IMR-90 (cell line): ENCODE measurements around the gene SOX8.

Source experiments
- TF ChIP-seq, protein P1 (sequence below): conservative IDR thresholded peaks from 2 replicates; pipeline ENCODE4 v1.5.1; 2012; ENCODE audit warnings: mild to moderate bottlenecking, low read depth, low read length, improper control_type of control experiment
- TF ChIP-seq, protein P2 (sequence below): fragments of 150-350 bp; IDR thresholded peaks from 2 replicates; pipeline ENCODE4 v1.6.1; 2016; ENCODE audit warnings: low read depth, mild to moderate bottlenecking, low read length, moderate library complexity, borderline replicate concordance

DNA sequence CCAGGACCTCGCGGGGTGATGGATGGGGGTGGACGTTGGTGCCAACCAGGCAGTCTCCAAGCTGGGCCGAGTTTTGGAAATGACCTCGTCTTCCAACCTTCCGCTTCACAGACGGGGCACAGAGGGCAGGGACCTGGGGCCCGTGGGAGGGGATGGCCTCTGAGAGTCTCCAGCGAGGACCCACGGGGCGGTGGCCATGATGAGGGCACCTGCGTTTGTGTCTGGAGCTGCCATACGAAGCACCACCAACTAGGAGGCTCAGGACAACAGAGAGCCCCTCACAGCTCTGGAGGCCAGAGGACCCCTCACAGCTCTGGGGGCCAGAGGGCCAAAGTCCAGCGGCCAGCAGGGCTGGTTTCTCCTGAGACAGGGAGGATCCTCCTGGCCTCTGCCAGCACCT lies 26.5 kb downstream of the SOX8 start:
- TF ChIP-seq, protein P1, sequence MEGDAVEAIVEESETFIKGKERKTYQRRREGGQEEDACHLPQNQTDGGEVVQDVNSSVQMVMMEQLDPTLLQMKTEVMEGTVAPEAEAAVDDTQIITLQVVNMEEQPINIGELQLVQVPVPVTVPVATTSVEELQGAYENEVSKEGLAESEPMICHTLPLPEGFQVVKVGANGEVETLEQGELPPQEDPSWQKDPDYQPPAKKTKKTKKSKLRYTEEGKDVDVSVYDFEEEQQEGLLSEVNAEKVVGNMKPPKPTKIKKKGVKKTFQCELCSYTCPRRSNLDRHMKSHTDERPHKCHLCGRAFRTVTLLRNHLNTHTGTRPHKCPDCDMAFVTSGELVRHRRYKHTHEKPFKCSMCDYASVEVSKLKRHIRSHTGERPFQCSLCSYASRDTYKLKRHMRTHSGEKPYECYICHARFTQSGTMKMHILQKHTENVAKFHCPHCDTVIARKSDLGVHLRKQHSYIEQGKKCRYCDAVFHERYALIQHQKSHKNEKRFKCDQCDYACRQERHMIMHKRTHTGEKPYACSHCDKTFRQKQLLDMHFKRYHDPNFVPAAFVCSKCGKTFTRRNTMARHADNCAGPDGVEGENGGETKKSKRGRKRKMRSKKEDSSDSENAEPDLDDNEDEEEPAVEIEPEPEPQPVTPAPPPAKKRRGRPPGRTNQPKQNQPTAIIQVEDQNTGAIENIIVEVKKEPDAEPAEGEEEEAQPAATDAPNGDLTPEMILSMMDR: no peak
- TF ChIP-seq, protein P2, sequence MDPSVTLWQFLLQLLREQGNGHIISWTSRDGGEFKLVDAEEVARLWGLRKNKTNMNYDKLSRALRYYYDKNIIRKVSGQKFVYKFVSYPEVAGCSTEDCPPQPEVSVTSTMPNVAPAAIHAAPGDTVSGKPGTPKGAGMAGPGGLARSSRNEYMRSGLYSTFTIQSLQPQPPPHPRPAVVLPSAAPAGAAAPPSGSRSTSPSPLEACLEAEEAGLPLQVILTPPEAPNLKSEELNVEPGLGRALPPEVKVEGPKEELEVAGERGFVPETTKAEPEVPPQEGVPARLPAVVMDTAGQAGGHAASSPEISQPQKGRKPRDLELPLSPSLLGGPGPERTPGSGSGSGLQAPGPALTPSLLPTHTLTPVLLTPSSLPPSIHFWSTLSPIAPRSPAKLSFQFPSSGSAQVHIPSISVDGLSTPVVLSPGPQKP: no peak
